HEK293T (cell line): ENCODE results near the gene C2CD4A.

Experiments
- CTCF ChIA-PET: fragments of 350-600 bp; formaldehyde crosslinking; extraction: SDS; loops from one replicate; lab custom pipeline; 2021; ENCODE audit warnings: antibody characterized with exemption, inconsistent platforms; lab: Yijun Ruan, JAX
- POLR2A ChIA-PET: fragments of 350-600 bp; formaldehyde crosslinking; extraction: SDS; loops from one replicate; lab custom pipeline; 2020; ENCODE audit warnings: antibody characterized with exemption, inconsistent platforms; lab: Yijun Ruan, JAX
- DNase-seq: peaks from one replicate; pipeline ENCODE4 v3.0.0; 2012; ENCODE audit warnings: mixed read lengths; ENCODE audit errors: extremely low spot score
- BHLHE40 ChIP-seq: fragments of 450-650 bp; IDR thresholded peaks from 2 replicates; pipeline ENCODE4 v1.6.1; 2016; ENCODE audit warnings: mild to moderate bottlenecking, moderate library complexity, borderline replicate concordance
- CTBP1 ChIP-seq: fragments of 450-650 bp; IDR thresholded peaks from 2 replicates; pipeline ENCODE4 v1.6.1; 2016; ENCODE audit warnings: borderline replicate concordance
- ELF4 ChIP-seq: fragments of 450-650 bp; IDR thresholded peaks from 2 replicates; pipeline ENCODE4 v1.6.1; 2017; ENCODE audit warnings: antibody characterized with exemption
- FOXA1 ChIP-seq: fragments of 450-650 bp; IDR thresholded peaks from 2 replicates; pipeline ENCODE4 v1.6.1; 2016; ENCODE audit warnings: mild to moderate bottlenecking
- FOXK2 ChIP-seq: fragments of 450-650 bp; IDR thresholded peaks from 2 replicates; pipeline ENCODE4 v1.6.1; 2016; ENCODE audit warnings: mild to moderate bottlenecking
- HDGF ChIP-seq: fragments of 450-650 bp; IDR thresholded peaks from 2 replicates; pipeline ENCODE4 v1.6.1; 2017; ENCODE audit warnings: antibody characterized with exemption, borderline replicate concordance
- L3MBTL2 ChIP-seq: fragments of 450-650 bp; conservative IDR thresholded peaks from 2 replicates; pipeline ENCODE4 v1.6.1; 2016; ENCODE audit warnings: mild to moderate bottlenecking
- LEF1 ChIP-seq: fragments of 450-650 bp; IDR thresholded peaks from 2 replicates; pipeline ENCODE4 v1.6.1; 2017; ENCODE audit warnings: mild to moderate bottlenecking, borderline replicate concordance
- NFRKB ChIP-seq: fragments of 450-650 bp; IDR thresholded peaks from 2 replicates; pipeline ENCODE4 v1.6.1; 2016; ENCODE audit warnings: mild to moderate bottlenecking, moderate library complexity
- PKNOX1 ChIP-seq: fragments of 450-650 bp; IDR thresholded peaks from 2 replicates; pipeline ENCODE4 v1.6.1; 2016
- SP1 ChIP-seq: fragments of 450-650 bp; IDR thresholded peaks from 2 replicates; pipeline ENCODE4 v1.6.1; 2017
- SUZ12 ChIP-seq: fragments of 450-650 bp; IDR thresholded peaks from 2 replicates; pipeline ENCODE4 v1.6.1; 2016; ENCODE audit warnings: mild to moderate bottlenecking
- TARDBP ChIP-seq: fragments of 450-650 bp; IDR thresholded peaks from 2 replicates; pipeline ENCODE4 v1.6.1; 2016
- ZNF384 ChIP-seq: fragments of 450-650 bp; IDR thresholded peaks from 2 replicates; pipeline ENCODE4 v1.6.1; 2016

C2CD4A gene

GRCh38 chr15:62066663-62067447 is at the start of gene C2CD4A:
Gene C2CD4A, plus strand, starts transcription at chr15:62066977. Its CDS starts 637 bp downstream, at chr15:62067614.
- ChIA-PET CTCF (no interaction called here), POLR2A (no interaction called here)
- peak; percentile 56 for TF ChIP-seq L3MBTL2
- TF ChIP-seq SP1 = no peak
- no peak for TF ChIP-seq CTBP1
- DNase-seq = peak; percentile 28

GRCh38 chr15:62020576-62021160 is 46.1 kb upstream of the C2CD4A start:
- ChIA-PET CTCF (no interaction called here), POLR2A (no interaction called here)
- no peak for DNase-seq
- TF ChIP-seq L3MBTL2 = no peak
- no peak for TF ChIP-seq ZNF384
- no peak for TF ChIP-seq TARDBP
- TF ChIP-seq FOXA1 = no peak
- no peak for TF ChIP-seq NFRKB
- TF ChIP-seq LEF1 = no peak
- TF ChIP-seq HDGF = no peak

- ChIA-PET POLR2A (no interaction called here), CTCF (no interaction called here)
- no peak for DNase-seq
- no peak for TF ChIP-seq L3MBTL2
- peak; percentile 61; the same call in 1 of the 2 replicates for TF ChIP-seq PKNOX1
These were observed 44.7 kb upstream of the C2CD4A start for GRCh38 chr15:62021991-62022600.

- CTCF ChIA-PET = no interaction called here
- no peak for DNase-seq
- TF ChIP-seq PKNOX1 (no peak), TARDBP (no peak), SP1 (no peak), CTBP1 (no peak), LEF1 (no peak), FOXK2 (no peak), BHLHE40 (no peak), SUZ12 (no peak)
- POLR2A ChIA-PET = no interaction called here
These were observed 40.1 kb upstream of the C2CD4A start for GRCh38 chr15:62026487-62027262.

GRCh38 chr15:62027263-62027565 is 39.6 kb upstream of the C2CD4A start:
- no peak for DNase-seq
- CTCF ChIA-PET = no interaction called here
- POLR2A ChIA-PET = no interaction called here
- no peak for TF ChIP-seq LEF1
- no peak for TF ChIP-seq TARDBP
- no peak for TF ChIP-seq ZNF384
- no peak for TF ChIP-seq CTBP1
- no peak for TF ChIP-seq NFRKB
- TF ChIP-seq PKNOX1 = no peak
- TF ChIP-seq L3MBTL2 = no peak

- TF ChIP-seq FOXK2 = no peak
- no peak for TF ChIP-seq LEF1
- no peak for TF ChIP-seq ELF4
- no peak for TF ChIP-seq BHLHE40
- TF ChIP-seq PKNOX1 = no peak
- ChIA-PET POLR2A (no interaction called here), CTCF (no interaction called here)
- no peak for DNase-seq
These were observed 38.9 kb upstream of the C2CD4A start for GRCh38 chr15:62027916-62028315.
